HG02588 (cell line): ENCODE results near the gene ZMIZ1.

Source experiments
- ATAC-seq: cut with Tn5 transposase; IDR thresholded peaks from one replicate; pipeline ENCODE4 v1.9.1; 2021; ENCODE audit warnings: mild to moderate bottlenecking, moderate library complexity; ENCODE audit not compliant: unreplicated experiment

The ZMIZ1 gene

DNA sequence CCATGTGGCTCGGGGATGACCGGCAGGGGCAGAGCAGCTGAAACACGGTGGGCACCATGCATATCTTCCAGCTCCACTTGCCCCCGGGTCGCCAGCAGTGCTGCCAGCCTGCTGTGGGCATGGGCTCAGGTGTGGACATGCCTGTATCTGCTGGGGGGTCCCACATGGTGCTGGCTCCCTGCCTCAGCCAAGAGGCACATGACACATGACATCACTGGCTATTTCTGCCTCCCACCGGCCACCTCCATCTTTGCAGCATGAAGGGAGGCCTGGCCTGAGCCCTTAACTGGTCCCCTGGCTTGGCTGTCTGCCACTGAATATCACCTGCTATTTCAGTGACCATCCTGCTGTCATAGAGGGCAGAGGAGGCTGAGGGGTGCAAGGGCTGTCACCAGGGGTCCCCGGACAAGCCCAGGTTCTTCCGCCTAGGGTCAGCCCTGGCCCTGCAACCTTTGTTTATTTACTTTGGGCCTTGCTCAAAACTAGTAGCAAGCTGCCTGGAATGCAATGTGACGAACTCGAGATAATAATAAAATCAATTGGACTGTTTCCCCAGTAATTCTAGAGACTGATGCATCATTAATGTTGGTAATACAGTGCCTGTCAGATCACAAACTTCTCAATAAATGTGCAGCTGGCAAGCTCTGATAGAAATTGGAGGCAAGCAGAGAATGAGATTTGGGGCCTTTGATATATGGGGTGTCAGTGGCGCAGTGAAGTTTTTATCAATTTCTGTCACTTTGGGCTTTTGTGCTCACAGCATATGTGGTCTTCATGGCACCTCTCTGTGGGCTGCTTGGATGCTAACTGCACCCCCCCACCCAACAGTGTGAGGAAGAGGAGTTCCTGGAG, 28.5 kb downstream of the ZMIZ1 start:
- ATAC-seq, result no peak

- no peak for ATAC-seq
These were observed 29.3 kb downstream of the ZMIZ1 start for GRCh38 chr10:79098061-79098460.

- peak; percentile 84 for ATAC-seq
These were observed 29.8 kb downstream of the ZMIZ1 start for GRCh38 chr10:79098596-79099015.

- no peak for ATAC-seq
These were observed 31.2 kb downstream of the ZMIZ1 start for GRCh38 chr10:79099898-79100448.

- ATAC-seq, result no peak
These were observed 32.0 kb downstream of the ZMIZ1 start for GRCh38 chr10:79100771-79101170.

DNA sequence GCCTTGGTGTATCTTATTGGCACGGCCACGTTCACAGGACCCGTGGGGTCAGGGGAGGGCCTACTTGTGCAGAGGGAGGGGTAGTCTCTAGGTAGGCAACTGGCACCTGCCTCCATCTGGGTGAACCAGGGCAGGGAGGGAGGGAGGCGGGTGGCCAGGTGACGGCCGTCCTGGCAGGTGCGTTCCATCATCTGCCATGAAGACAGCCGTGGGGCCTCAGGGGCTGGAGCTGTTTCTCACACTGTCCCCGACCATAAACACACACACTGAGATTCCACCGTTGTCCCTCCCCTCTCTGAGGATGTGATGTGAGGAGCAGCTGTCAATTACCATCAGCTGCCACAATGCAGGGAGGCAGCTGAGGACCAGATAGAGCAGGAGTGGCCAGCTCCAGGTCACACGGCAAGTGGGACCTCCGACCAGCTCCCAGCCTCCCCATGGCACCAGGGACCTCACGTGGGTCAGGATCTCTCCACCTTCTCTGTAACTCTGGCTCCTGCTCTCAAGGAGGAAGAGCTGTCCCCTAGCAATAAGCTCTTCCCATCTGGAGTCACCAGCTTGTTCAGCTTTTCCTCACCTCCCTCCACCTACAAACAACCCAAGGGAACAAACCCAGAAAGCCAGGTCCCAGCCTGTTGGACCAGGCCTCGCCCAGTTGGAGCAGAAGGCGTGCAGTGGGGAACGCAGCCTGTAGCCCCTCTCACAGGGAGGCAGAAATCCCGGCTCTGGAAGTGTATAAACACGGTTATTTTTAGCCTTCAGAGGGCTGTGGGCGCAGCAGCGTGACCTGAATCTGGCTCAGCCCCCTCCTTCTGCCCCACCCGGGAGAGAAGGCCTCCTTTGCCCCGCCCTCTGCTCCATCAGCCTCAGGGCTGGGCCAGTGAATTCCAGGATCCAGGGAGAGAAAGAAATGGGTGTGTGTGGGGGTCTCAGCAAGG, 33.1 kb downstream of the ZMIZ1 start:
- no peak for ATAC-seq

DNA sequence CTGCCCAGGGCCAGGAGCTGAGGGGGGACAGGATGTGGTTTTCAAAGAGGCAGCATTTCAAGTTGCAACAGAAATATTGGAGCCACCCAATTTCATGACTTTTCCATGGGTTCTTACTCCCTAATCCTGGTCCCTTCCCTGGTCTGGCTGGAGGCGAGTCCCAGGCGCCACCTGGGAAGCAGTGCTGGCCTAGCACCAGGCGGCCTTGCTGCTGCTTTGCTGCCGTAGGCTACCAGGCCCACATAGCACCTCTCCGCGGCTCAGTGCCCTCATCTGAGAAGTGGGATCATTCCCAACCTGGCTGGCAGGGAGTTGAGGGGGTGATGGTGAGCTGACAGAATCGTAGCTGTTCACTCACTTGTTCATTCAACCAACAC, 33.7 kb downstream of the ZMIZ1 start:
- no peak for ATAC-seq

- no peak for ATAC-seq
These were observed 34.4 kb downstream of the ZMIZ1 start for GRCh38 chr10:79103129-79103528.

GRCh38 chr10:79103585-79103984, 34.8 kb downstream of the ZMIZ1 start:
- no peak for ATAC-seq

DNA sequence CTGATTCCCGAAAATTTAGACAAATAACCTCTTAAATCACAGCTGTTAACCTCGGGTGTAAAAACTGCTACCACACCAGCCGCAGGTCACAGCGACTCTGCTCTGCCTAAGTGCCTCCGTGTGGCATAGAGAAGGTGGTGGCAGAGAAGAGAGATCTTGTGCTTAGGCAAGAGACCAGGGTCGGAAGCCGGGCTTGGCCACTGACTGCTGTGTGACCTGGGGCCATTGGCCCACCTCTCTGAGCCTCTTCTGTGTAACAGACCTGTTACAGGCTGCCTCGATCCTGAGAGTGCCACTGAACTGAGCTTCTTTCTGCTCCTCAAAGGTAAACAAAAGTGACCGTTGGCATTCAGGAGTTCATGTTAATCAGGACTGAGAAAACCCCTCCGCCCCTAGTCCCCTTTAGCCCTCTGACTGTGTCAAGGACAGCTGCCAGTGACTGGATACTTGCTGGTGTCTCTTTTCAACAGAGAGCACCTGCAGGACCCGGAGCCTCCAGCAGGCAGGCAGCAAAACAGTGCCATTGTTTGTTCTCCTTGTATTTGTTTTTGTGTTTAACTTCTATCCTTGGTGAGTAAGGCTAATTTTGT, 36.5 kb downstream of the ZMIZ1 start:
- ATAC-seq, result no peak

GRCh38 chr10:79105818-79106217, 37.1 kb downstream of the ZMIZ1 start:
- ATAC-seq, result no peak

DNA sequence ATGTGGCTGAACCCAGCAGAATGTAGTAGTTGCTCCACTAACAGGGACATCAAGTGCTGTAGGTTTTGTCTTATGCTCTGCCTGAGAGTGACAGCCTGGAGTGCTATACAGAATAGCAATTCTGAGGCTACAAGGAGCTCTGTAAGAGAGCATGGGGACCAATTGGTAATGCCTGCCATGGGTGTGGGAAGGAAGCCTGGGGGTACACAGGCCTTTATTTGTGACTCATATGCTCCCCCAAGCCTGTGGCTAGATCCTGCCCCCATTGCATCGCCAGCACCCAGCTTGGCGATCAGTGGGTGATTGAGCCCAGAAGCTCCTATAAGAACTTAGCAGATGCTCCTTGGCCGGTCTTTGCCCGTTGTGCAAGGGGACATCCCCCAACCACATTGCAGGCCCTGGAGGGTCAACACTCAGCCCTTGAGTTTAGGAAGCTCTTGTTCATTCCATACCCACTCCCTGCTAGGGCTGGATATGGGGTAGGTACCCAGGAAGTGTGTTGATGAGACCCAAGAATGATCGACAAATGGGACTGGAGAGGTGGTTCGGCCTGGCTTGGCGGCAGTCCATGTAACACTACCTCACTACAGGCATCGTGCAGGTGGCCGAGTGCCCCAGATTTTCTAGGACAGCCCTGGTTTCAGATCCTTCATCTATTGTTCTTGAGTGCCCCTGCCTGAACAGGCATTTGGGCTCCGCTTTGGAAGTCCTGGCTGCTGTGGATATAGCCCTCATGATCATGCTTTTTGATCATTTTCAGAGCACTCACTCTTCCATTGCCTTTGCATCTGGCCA, 37.7 kb downstream of the ZMIZ1 start:
- no peak for ATAC-seq

DNA sequence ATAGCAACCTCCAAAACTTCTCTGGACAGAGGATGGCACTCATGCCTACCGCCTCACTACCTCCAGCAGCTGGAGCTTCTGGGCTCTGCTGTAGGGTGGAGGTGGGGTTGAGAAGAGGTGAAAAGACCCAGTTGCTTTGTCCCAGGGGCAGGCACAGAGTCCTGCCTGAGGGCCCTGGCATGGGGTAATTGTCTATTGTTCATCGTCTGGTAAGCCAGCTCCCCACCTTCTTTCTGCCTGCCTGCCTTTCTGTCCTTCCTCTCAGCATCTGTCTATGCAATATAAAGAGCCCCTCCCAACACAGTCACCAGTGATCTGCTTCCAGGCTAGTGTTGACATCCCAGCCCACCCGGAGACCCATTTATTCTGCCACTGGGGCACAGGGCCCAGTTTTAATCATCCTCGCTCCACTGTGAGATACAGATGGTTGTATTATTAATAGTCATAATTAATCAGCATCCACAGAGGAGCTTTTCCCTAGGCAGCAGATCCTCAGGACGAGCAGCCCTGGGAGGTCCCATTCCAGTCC, 39.0 kb downstream of the ZMIZ1 start:
- no peak for ATAC-seq

- no peak for ATAC-seq
These were observed 40.0 kb downstream of the ZMIZ1 start for GRCh38 chr10:79108728-79109127.

DNA sequence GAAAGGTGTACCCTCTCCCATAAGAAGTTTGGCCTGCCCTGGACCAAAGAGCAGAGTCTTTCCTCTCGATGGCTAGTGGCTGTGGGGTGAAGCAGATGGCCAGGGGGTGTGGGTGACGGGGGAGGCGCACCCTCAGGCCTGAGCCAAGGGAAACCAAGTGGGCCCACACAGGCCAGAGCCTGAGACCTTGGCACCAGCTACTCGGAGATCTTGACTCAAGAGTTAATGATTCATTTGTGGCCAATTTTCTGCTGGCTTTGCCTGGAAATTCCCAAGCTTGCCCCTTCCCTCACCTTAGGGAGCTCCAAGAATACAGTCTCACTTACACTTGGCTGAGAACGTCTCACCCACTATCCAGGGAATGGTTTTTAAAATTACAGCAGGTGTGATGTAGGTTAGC, 42.7 kb downstream of the ZMIZ1 start:
- ATAC-seq, result no peak

- no peak for ATAC-seq
These were observed 43.3 kb downstream of the ZMIZ1 start for GRCh38 chr10:79111846-79112614.

DNA sequence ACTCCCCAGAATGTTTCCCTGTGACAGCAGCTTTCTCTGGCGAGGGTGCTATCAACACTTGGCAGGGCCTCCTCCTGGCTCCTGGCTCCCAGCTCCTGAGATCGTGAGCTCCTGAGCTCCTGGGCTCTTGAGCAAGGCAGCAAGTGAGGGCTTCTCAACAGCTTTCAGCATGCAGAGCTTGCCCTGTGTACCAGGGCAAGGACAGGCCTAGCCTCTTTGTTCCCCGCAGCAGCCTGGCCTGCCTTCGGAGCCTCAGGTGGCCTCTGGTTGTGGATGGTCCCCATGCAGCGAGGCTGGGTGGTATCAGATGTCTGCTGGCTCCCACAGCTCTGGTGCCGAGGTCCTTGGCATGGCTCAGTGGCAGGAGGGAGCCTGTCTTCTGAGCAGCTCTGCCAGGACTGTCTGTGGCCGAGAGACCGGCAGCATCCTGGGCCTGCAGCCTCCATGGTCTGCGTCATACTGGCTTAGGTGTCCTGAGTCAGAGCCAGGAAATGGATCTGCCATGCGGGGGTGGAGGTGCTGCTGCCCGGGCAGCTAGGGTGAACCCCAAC, 44.2 kb downstream of the ZMIZ1 start:
- ATAC-seq, result no peak

- ATAC-seq, result no peak
These were observed 45.1 kb downstream of the ZMIZ1 start for GRCh38 chr10:79113827-79114226.

GRCh38 chr10:79115302-79115701, 46.5 kb downstream of the ZMIZ1 start:
- ATAC-seq, result no peak
